Liver (tissue), 3 donors: ENCODE measurements around the gene RBMS3.

Experiments used
- CTCF ChIP-seq: fragments of 150-350 bp; IDR thresholded peaks from 2 replicates; pipeline ENCODE4 v1.5.1; 2017; ENCODE audit warnings: improper control_type of control experiment, low read depth, low read length; ENCODE audit not compliant: missing input control
- MAX ChIP-seq: IDR thresholded peaks from 2 replicates; pipeline ENCODE4 v1.6.1; 2016; ENCODE audit warnings: antibody characterized with exemption
- RXRA ChIP-seq, 2 donors: IDR thresholded peaks; 2 replicates each; pipeline ENCODE4 v1.6.1; 2017 to 2018; ENCODE audit warnings: antibody characterized with exemption in 2 of 2, mild to moderate bottlenecking in 1 of 2
- donor health status: healthy.
- donor health status: healthy.

GRCh38 chr3:29409409-29409808 is 128.5 kb downstream of the RBMS3 start:
- TF ChIP-seq MAX (no peak), CTCF (no peak), RXRA (IDR thresholded peaks at IDR 0.05) (no peak)
